Tibial artery (tissue), 4 donors: Measurements from ENCODE around the gene ADPGK.

ENCODE experiments used
- DNase-seq, 2 donors: peaks; one replicate each; pipeline ENCODE4 v3.0.0-alpha.2; 2019
- H3K27ac ChIP-seq, 2 donors: fragments of 200-600 bp; sonication (generic) in 1 of 2; 1 replicate in 1 of 2; 2 replicates in 1 of 2; pipeline ENCODE4 v1.5.1; 2018 to 2019; ENCODE audit warnings: mild to moderate bottlenecking in 1 of 2
- H3K27me3 ChIP-seq, 2 donors: fragments of 200-600 bp; sonication (generic) in 1 of 2; one replicate each; pipeline versions ENCODE4 v1.5.1 to v1.6.0; 2016 to 2019
- H3K36me3 ChIP-seq, 3 donors: fragments of 200-600 bp; sonication (generic) in 2 of 3; one replicate each; pipeline ENCODE4 v1.5.1; 2016 to 2019; ENCODE audit warnings: mild to moderate bottlenecking in 2 of 3
- H3K4me1 ChIP-seq, 4 donors: fragments of 200-600 bp; sonication (generic) in 2 of 4; 1 replicate in 3 of 4; 2 replicates in 1 of 4; pipeline ENCODE4 v1.5.1; 2016 to 2019
- H3K4me3 ChIP-seq, 2 donors: fragments of 200-600 bp; sonication (generic) in 1 of 2; 1 replicate in 1 of 2; 2 replicates in 1 of 2; pipeline ENCODE4 v1.5.1; 2018 to 2019; ENCODE audit warnings: mild to moderate bottlenecking in 2 of 2
- H3K9me3 ChIP-seq, 3 donors: fragments of 200-600 bp; sonication (generic) in 1 of 3; one replicate each; pipeline ENCODE4 v1.5.1; 2016 to 2019
- CTCF ChIP-seq, 2 experiments: fragments of 200-600 bp in 1 of 2; fragments of 450-650 bp in 1 of 2; IDR thresholded peaks; one replicate each; pipeline ENCODE4 v1.5.1; 2017 to 2019; ENCODE audit warnings: antibody characterized with exemption in 2 of 2, mild to moderate bottlenecking in 1 of 2, moderate library complexity in 1 of 2
- intact Hi-C: fragments of 100-400 bp; cut with DNase I; formaldehyde crosslinking; loops from one replicate; pipeline ENCODE4 v1.15.0; 2023; ENCODE audit warnings: low total_unique reads

The ADPGK gene

DNA sequence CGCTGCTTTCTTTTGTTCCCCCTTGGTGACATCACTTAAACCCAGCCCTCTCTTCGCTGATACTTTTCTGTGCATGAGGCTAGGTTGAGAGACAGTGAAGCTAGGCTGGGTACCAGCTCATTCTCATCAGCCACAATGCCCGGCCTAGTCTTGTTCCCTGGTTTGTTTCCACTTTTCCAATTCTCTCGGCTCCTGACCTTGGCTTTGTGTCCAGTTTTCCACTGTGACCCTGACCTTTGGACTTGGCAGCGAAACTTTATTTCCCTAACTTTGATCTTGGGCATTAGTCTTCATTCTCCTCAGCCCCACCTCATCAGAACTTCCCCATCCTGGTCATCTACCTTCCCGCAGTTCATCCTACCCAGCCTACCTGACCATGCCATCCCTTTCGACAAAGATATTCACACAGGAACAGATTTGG is 908 bp upstream of the ADPGK start:
- DNase-seq, result no peak
- Histone ChIP-seq H3K4me3 (peak overlapping the region; percentile 97 to 98), H3K4me1 (peaks cover 0 to 49% (median 21%) of the 10 kb centered on the region in 4 donors), H3K36me3 (peaks cover 0 to 11% (median 6%) of the 10 kb centered on the region in 3 donors), H3K27me3 (no peaks in the 10 kb centered on the region), H3K9me3 (no peaks in the 10 kb centered on the region), H3K27ac (peak overlapping the region; percentile 90 to 95)
- TF ChIP-seq CTCF (IDR thresholded peaks at IDR 0.05), result no peak
- intact Hi-C loops, result loop anchor here (5.0 to 10.0 kb wide), 2 partner anchors 97 to 490 kb away; partner anchors contain the start of genes BBS4 and HIGD2B

- peak in 1 of 2 donors; percentile 38 for DNase-seq
- H3K4me1 ChIP-seq, result peaks cover 0 to 49% (median 21%) of the 10 kb centered on the region in 4 donors
- no peaks in the 10 kb centered on the region for H3K9me3 ChIP-seq
- H3K27me3 ChIP-seq, result no peaks in the 10 kb centered on the region
- peaks cover 0 to 19% (median 6%) of the 10 kb centered on the region in 3 donors for H3K36me3 ChIP-seq
- intact Hi-C loops, result loop anchor here (5.0 to 10.0 kb wide), 2 partner anchors 96 to 492 kb away; partner anchors contain the start of genes BBS4 and HIGD2B
- peak overlapping the region; percentile 90 to 95 for H3K27ac ChIP-seq
- H3K4me3 ChIP-seq, result peak overlapping the region; percentile 97 to 98
- TF ChIP-seq CTCF (IDR thresholded peaks at IDR 0.05), result no peak
Observed at GRCh38 chr15:72783004-72783639, 436 bp downstream of the ADPGK start.

- Histone ChIP-seq H3K4me1 (peaks cover 0 to 47% (median 20%) of the 10 kb centered on the region in 4 donors), H3K27me3 (no peaks in the 10 kb centered on the region), H3K27ac (peak overlapping the region; percentile 90 to 95), H3K9me3 (no peaks in the 10 kb centered on the region), H3K4me3 (peak overlapping the region; percentile 97 to 98), H3K36me3 (peaks cover 0 to 24% (median 11%) of the 10 kb centered on the region in 3 donors)
- intact Hi-C loops, result loop anchor here (5.0 to 10.0 kb wide), 2 partner anchors 95 to 492 kb away; partner anchors contain the start of genes BBS4 and HIGD2B
- DNase-seq, result no peak
- no peak for TF ChIP-seq CTCF (IDR thresholded peaks at IDR 0.05)
Observed at GRCh38 chr15:72782274-72783003, 1.1 kb downstream of the ADPGK start.

- intact Hi-C loops, result loop anchor here (5.0 to 10.0 kb wide), 2 partner anchors 94 to 493 kb away; partner anchors contain the start of genes BBS4 and HIGD2B
- Histone ChIP-seq H3K9me3 (no peaks in the 10 kb centered on the region), H3K4me1 (peaks cover 0 to 39% (median 20%) of the 10 kb centered on the region in 4 donors), H3K27me3 (no peaks in the 10 kb centered on the region), H3K36me3 (peaks cover 0 to 24% (median 11%) of the 10 kb centered on the region in 3 donors), H3K27ac (no peak overlapping the region), H3K4me3 (no peak overlapping the region)
- no peak for DNase-seq
- TF ChIP-seq CTCF (IDR thresholded peaks at IDR 0.05), result no peak
Observed at GRCh38 chr15:72781631-72782030, 1.9 kb downstream of the ADPGK start.

DNA sequence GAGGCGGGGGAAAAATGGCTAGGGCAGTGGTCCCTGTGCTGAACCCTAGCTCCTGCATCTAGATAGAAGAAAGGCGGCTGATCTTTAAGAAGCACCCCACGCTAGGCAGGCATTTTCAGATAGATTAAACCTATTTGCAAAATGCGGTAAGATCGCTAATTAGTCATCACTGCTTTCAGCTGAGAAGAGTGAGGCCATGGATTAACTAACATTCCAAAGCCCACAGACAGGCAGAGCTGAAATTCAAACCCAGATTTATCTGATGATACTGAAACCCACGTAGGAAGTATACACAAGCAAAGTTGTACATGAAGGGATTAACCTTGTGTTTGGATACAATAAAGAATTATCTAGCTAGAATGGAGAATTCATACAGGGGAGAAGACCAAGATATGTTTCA is 4.8 kb downstream of the ADPGK start:
- intact Hi-C loops, result no loop called here
- H3K9me3 ChIP-seq, result no peaks in the 10 kb centered on the region
- H3K4me1 ChIP-seq, result peaks cover 0 to 27% (median 12%) of the 10 kb centered on the region in 4 donors
- no peaks in the 10 kb centered on the region for H3K27me3 ChIP-seq
- H3K4me3 ChIP-seq, result no peak overlapping the region
- no peak overlapping the region for H3K27ac ChIP-seq
- H3K36me3 ChIP-seq, result peaks cover 0 to 36% (median 21%) of the 10 kb centered on the region in 3 donors
- TF ChIP-seq CTCF (IDR thresholded peaks at IDR 0.05), result no peak
- DNase-seq, result no peak
